ENCODE results near the gene KIFAP3. TPM values are rescaled to one million over a fixed set of nuclear protein-coding genes. Genes with fewer than 3 reads are reported as not detected.

Gene KIFAP3
- total and polyA plus RNA-seq, 2 donors (not counting 1 experiment from before 2014, with no cell fraction given), result 30.2 to 42.9 TPM

DNA sequence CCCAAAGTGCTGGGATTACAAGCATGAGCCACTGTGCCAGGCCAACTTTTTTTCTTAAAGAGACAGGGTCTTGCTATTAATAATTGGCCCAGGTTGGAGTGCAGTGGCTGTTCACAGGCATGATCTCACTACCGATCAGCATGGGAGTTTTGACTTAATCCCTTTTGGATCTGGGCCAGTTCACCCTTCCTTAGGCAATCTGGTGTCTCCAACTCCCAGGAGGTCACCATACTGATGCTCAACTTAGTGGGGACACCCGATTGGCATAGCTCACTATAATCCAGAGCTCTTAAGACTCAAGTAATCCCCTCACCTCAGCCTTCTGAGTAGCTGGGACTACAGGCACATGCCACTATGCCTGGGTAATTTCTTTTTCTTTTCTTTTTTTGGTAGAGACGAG, 116.6 kb downstream of the KIFAP3 start:
- no peaks in the 10 kb centered on the region for H3K4me1 ChIP-seq (ENCODE audit: control insufficient read depth, extremely low read depth, insufficient read depth, low read length)
- no peak overlapping the region for H3K4me2 ChIP-seq (ENCODE audit: extremely low read depth, insufficient read depth, low read length)
- no peak for DNase-seq (ENCODE audit: low read depth in 2 of 2)
- H3K79me2 ChIP-seq (ENCODE audit: control insufficient read depth, insufficient read depth, low read length), result no peaks in the 10 kb centered on the region
- H3K27ac ChIP-seq (ENCODE audit: insufficient read depth, low read length), result no peak overlapping the region
- H3K27me3 ChIP-seq (ENCODE audit: control insufficient read depth, insufficient read depth, low read length), result no peaks in the 10 kb centered on the region
- no peak overlapping the region for H3K4me3 ChIP-seq (replicated peaks in 1 of 4; ENCODE audit: control extremely low read depth in 1 of 4, insufficient read depth in 1 of 4, low read depth in 3 of 4, low read length in 4 of 4)
- no peaks in the 10 kb centered on the region for H4K20me1 ChIP-seq (ENCODE audit: control insufficient read depth, extremely low read depth, insufficient read depth, low read length)
- H2AFZ ChIP-seq (ENCODE audit: low read length), result no peak overlapping the region
- TF ChIP-seq, protein P1, sequence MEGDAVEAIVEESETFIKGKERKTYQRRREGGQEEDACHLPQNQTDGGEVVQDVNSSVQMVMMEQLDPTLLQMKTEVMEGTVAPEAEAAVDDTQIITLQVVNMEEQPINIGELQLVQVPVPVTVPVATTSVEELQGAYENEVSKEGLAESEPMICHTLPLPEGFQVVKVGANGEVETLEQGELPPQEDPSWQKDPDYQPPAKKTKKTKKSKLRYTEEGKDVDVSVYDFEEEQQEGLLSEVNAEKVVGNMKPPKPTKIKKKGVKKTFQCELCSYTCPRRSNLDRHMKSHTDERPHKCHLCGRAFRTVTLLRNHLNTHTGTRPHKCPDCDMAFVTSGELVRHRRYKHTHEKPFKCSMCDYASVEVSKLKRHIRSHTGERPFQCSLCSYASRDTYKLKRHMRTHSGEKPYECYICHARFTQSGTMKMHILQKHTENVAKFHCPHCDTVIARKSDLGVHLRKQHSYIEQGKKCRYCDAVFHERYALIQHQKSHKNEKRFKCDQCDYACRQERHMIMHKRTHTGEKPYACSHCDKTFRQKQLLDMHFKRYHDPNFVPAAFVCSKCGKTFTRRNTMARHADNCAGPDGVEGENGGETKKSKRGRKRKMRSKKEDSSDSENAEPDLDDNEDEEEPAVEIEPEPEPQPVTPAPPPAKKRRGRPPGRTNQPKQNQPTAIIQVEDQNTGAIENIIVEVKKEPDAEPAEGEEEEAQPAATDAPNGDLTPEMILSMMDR (conservative IDR thresholded peaks at IDR 0.05 in 1 of 2, IDR thresholded peaks at IDR 0.05 in 1 of 2; ENCODE audit: low read depth in 1 of 2, low read length in 2 of 2), result no peak
- TF ChIP-seq EZH2 (IDR thresholded peaks at IDR 0.05; ENCODE audit: low read length, missing control alignments), result no peak
- no peaks in the 10 kb centered on the region for H3K36me3 ChIP-seq (ENCODE audit: control insufficient read depth, insufficient read depth, low read length)
- no peak overlapping the region for H3K9ac ChIP-seq (ENCODE audit: insufficient read depth, low read length)
- H3K9me3 ChIP-seq (ENCODE audit: control insufficient read depth, insufficient read depth, low read depth, low read length), result no peaks in the 10 kb centered on the region

DNA sequence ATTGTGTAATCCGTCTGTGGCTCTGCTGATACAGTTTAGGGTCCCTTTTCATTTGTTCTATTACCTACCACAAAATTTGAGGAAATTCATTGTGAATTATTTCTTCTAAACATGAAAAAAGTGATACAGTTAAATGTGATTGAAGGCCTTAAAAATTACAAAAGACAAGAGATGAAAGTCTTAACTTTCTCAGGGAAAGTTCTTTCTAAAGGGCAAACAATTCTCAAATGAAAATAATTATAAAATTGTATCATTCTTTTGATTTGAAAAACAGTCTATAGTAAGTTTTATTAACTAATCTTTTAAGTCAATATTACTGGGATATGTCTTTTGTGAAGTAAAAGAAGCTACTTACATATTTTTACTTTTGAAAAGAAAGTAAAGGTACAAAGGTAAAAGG, 123.4 kb downstream of the KIFAP3 start:
- DNase-seq (ENCODE audit: low read depth in 2 of 2), result no peak
- Histone ChIP-seq H2AFZ (ENCODE audit: low read length) (no peak overlapping the region), H3K27me3 (ENCODE audit: control insufficient read depth, insufficient read depth, low read length) (no peaks in the 10 kb centered on the region), H3K9me3 (ENCODE audit: control insufficient read depth, insufficient read depth, low read depth, low read length) (no peaks in the 10 kb centered on the region), H3K4me3 (replicated peaks in 1 of 4; ENCODE audit: control extremely low read depth in 1 of 4, insufficient read depth in 1 of 4, low read depth in 3 of 4, low read length in 4 of 4) (no peak overlapping the region), H3K9ac (ENCODE audit: insufficient read depth, low read length) (no peak overlapping the region), H3K27ac (ENCODE audit: insufficient read depth, low read length) (no peak overlapping the region), H3K36me3 (ENCODE audit: control insufficient read depth, insufficient read depth, low read length) (no peaks in the 10 kb centered on the region), H4K20me1 (ENCODE audit: control insufficient read depth, extremely low read depth, insufficient read depth, low read length) (no peaks in the 10 kb centered on the region), H3K4me1 (ENCODE audit: control insufficient read depth, extremely low read depth, insufficient read depth, low read length) (no peaks in the 10 kb centered on the region), H3K4me2 (ENCODE audit: extremely low read depth, insufficient read depth, low read length) (no peak overlapping the region), H3K79me2 (ENCODE audit: control insufficient read depth, insufficient read depth, low read length) (no peaks in the 10 kb centered on the region)
- TF ChIP-seq, protein P1 (conservative IDR thresholded peaks at IDR 0.05 in 1 of 2, IDR thresholded peaks at IDR 0.05 in 1 of 2; ENCODE audit: low read depth in 1 of 2, low read length in 2 of 2), result no peak

DNA sequence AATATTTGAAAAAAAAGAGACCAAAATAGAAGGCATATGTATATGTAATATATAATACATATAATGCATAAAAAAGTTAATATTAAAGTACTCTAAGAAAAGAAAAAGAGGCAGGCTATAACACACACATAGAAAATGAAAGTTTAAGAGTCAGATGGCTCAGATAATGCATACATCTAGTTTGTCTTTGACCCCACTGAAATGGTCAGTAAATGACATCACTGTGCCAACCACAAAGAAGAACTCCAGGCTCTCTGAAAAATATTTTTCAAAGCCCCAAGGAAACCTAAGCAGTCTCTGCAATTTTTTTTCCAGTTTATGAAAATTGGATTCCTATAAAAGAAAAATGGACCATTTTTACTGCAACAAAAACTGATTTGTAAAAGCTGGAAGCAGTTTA, 125.4 kb downstream of the KIFAP3 start:
- H3K4me2 ChIP-seq (ENCODE audit: extremely low read depth, insufficient read depth, low read length), result no peak overlapping the region

More for the DNA sequence above, 125.4 kb downstream of the KIFAP3 start:
- Histone ChIP-seq H3K9me3 (ENCODE audit: control insufficient read depth, insufficient read depth, low read depth, low read length) (no peaks in the 10 kb centered on the region), H3K4me1 (ENCODE audit: control insufficient read depth, extremely low read depth, insufficient read depth, low read length) (no peaks in the 10 kb centered on the region), H3K4me3 (replicated peaks in 1 of 4; ENCODE audit: control extremely low read depth in 1 of 4, insufficient read depth in 1 of 4, low read depth in 3 of 4, low read length in 4 of 4) (no peak overlapping the region), H4K20me1 (ENCODE audit: control insufficient read depth, extremely low read depth, insufficient read depth, low read length) (no peaks in the 10 kb centered on the region), H3K79me2 (ENCODE audit: control insufficient read depth, insufficient read depth, low read length) (no peaks in the 10 kb centered on the region), H3K27ac (ENCODE audit: insufficient read depth, low read length) (no peak overlapping the region), H3K9ac (ENCODE audit: insufficient read depth, low read length) (no peak overlapping the region), H3K36me3 (ENCODE audit: control insufficient read depth, insufficient read depth, low read length) (no peaks in the 10 kb centered on the region), H3K27me3 (ENCODE audit: control insufficient read depth, insufficient read depth, low read length) (no peaks in the 10 kb centered on the region), H2AFZ (ENCODE audit: low read length) (no peak overlapping the region)
- peak; percentile 49 to 64 for DNase-seq (ENCODE audit: low read depth in 2 of 2)
- TF ChIP-seq, protein P1 (conservative IDR thresholded peaks at IDR 0.05 in 1 of 2, IDR thresholded peaks at IDR 0.05 in 1 of 2; ENCODE audit: low read depth in 1 of 2, low read length in 2 of 2), result no peak
- TF ChIP-seq EZH2 (IDR thresholded peaks at IDR 0.05; ENCODE audit: low read length, missing control alignments), result no peak
